H1 (cell line): ENCODE results near the gene CPT2. TPM values are rescaled to one million over a fixed set of nuclear protein-coding genes. Genes with fewer than 3 reads are reported as not detected.

Source experiments
- CTCF ChIA-PET: fragments of 300-600 bp; sonication (Branson Sonifier 250); formaldehyde crosslinking; loops from one replicate; lab custom pipeline; 2021; ENCODE audit not compliant: partially characterized antibody; lab: Charles Lee
- POLR2A ChIA-PET: fragments of 300-600 bp; sonication (Branson Sonifier 250); formaldehyde crosslinking; loops from one replicate; lab custom pipeline; 2021; ENCODE audit warnings: inconsistent platforms; ENCODE audit not compliant: partially characterized antibody; lab: Charles Lee
- DNase-seq, 2 experiments: peaks; one replicate each; pipeline versions ENCODE4 v3.0.0 to v3.0.0-alpha.2; 2010 to 2022; ENCODE audit warnings: low spot score in 2 of 2, low read depth in 1 of 2, mixed read lengths in 1 of 2
- FAIRE-seq: peaks from 2 replicates; lab custom pipeline; 2011; peaks lifted over from hg19 to GRCh38; lab: Jason Lieb, UNC
- H2AFZ ChIP-seq: 2 replicates; pipeline ENCODE4 v1.8.1; 2012; ENCODE audit warnings: low read length, inconsistent platforms
- H2AK5ac ChIP-seq: 2 replicates; pipeline ENCODE4 v1.6.1; 2013; ENCODE audit warnings: low read depth, low read length
- H2BK120ac ChIP-seq: replicated peaks from 2 replicates; pipeline ENCODE3; 2013; ENCODE audit warnings: low read depth, low read length, inconsistent platforms
- H2BK12ac ChIP-seq: 2 replicates; pipeline ENCODE4 v1.6.1; 2013; ENCODE audit warnings: low read depth, low read length
- H2BK15ac ChIP-seq: 2 replicates; pipeline ENCODE4 v1.6.1; 2013; ENCODE audit warnings: low read length
- H2BK20ac ChIP-seq: 2 replicates; pipeline ENCODE4 v1.6.1; 2013; ENCODE audit warnings: low read length
- H2BK5ac ChIP-seq: 2 replicates; pipeline ENCODE4 v1.6.1; 2013; ENCODE audit warnings: low read depth, low read length
- H3K14ac ChIP-seq: 2 replicates; pipeline ENCODE4 v1.6.1; 2013; ENCODE audit warnings: inconsistent platforms; ENCODE audit not compliant: insufficient read length
- H3K18ac ChIP-seq: 2 replicates; pipeline ENCODE4 v1.6.1; 2013; ENCODE audit warnings: low read length; ENCODE audit errors: extremely low read depth
- H3K23ac ChIP-seq: 2 replicates; pipeline ENCODE4 v1.6.1; 2013; ENCODE audit warnings: inconsistent platforms; ENCODE audit not compliant: insufficient read length
- H3K23me2 ChIP-seq: 2 replicates; pipeline ENCODE4 v1.6.1; 2013; ENCODE audit warnings: low read depth, low read length
- H3K27ac ChIP-seq: 2 replicates; pipeline ENCODE4 v1.6.1; 2011; ENCODE audit warnings: low read depth, low read length, inconsistent platforms
- H3K27me3 ChIP-seq, 4 experiments: replicated peaks in 1 of 4; 1 replicate in 1 of 4; 2 replicates in 3 of 4; pipeline versions ENCODE4 v1.6.1 to v1.8.1; 2011 to 2013; ENCODE audit warnings: low read length in 3 of 4, mild to moderate bottlenecking in 3 of 4, inconsistent platforms in 2 of 4, mixed read lengths in 2 of 4, moderate library complexity in 1 of 4; ENCODE audit not compliant: control insufficient read depth in 3 of 4, insufficient read depth in 3 of 4; ENCODE audit errors: extremely low read depth in 1 of 4
- H3K36me3 ChIP-seq, 4 experiments: 2 replicates each; pipeline versions ENCODE4 v1.6.1 to v1.8.1; 2011 to 2013; ENCODE audit warnings: mild to moderate bottlenecking in 4 of 4, low read length in 3 of 4, moderate library complexity in 2 of 4, control low read depth in 1 of 4, inconsistent platforms in 1 of 4; ENCODE audit not compliant: insufficient read depth in 4 of 4, control insufficient read depth in 2 of 4
- H3K4ac ChIP-seq: replicated peaks from 2 replicates; pipeline ENCODE3; 2013; ENCODE audit warnings: low read length, low read depth, mixed read lengths, inconsistent platforms; ENCODE audit not compliant: insufficient read length
- H3K4me1 ChIP-seq, 4 experiments: replicated peaks in 1 of 4; 1 replicate in 1 of 4; 2 replicates in 3 of 4; pipeline versions ENCODE4 v1.6.1 to v1.8.1; 2011 to 2013; ENCODE audit warnings: low read length in 3 of 4, inconsistent platforms in 2 of 4, mixed read lengths in 1 of 4; ENCODE audit not compliant: insufficient read depth in 4 of 4, control insufficient read depth in 3 of 4
- H3K4me2 ChIP-seq, 2 experiments: 2 replicates each; pipeline versions ENCODE4 v1.6.1 to v1.8.1; 2011 to 2013; ENCODE audit warnings: low read depth in 2 of 2, low read length in 2 of 2, control low read depth in 1 of 2, inconsistent platforms in 1 of 2, mild to moderate bottlenecking in 1 of 2; ENCODE audit not compliant: insufficient read depth in 1 of 2
- H3K4me3 ChIP-seq, 4 experiments: fragments of 200-600, 300-600 bp in 1 of 4; sonication (generic), shearing (Covaris generic), sonication (Bioruptor Twin) in 1 of 4; 2 replicates each; pipeline versions ENCODE4 v1.5.1 to v1.8.1; 2011 to 2016; ENCODE audit warnings: low read length in 4 of 4, low read depth in 3 of 4, control low read depth in 2 of 4, inconsistent platforms in 2 of 4, mild to moderate bottlenecking in 2 of 4, mixed read lengths in 1 of 4, moderate library complexity in 1 of 4; ENCODE audit not compliant: insufficient read depth in 2 of 4; ENCODE audit errors: extremely low read depth in 1 of 4
- H3K56ac ChIP-seq: replicated peaks from 2 replicates; pipeline ENCODE3; 2013; ENCODE audit warnings: low read depth, mild to moderate bottlenecking, mixed read lengths, low read length, inconsistent platforms; ENCODE audit not compliant: insufficient read length
- H3K79me1 ChIP-seq: 2 replicates; pipeline ENCODE4 v1.6.1; 2013; ENCODE audit warnings: low read depth, low read length, control low read depth
- H3K79me2 ChIP-seq, 2 experiments: 2 replicates each; pipeline versions ENCODE4 v1.6.1 to v1.8.1; 2012 to 2013; ENCODE audit warnings: low read length in 2 of 2, mild to moderate bottlenecking in 2 of 2, inconsistent platforms in 1 of 2; ENCODE audit not compliant: insufficient read depth in 2 of 2, control insufficient read depth in 1 of 2
- H3K9ac ChIP-seq, 4 experiments: replicated peaks in 1 of 4; 1 replicate in 1 of 4; 2 replicates in 3 of 4; pipeline versions ENCODE4 v1.6.1 to v1.8.1; 2011 to 2013; ENCODE audit warnings: low read depth in 3 of 4, low read length in 3 of 4, control low read depth in 2 of 4, mild to moderate bottlenecking in 2 of 4, moderate library complexity in 2 of 4, inconsistent platforms in 1 of 4; ENCODE audit errors: extremely low read depth in 1 of 4
- H3K9me3 ChIP-seq, 2 experiments: 2 replicates each; pipeline versions ENCODE4 v1.6.1 to v1.8.1; 2012 to 2013; ENCODE audit warnings: mild to moderate bottlenecking in 2 of 2, moderate library complexity in 2 of 2, control low read depth in 1 of 2, inconsistent platforms in 1 of 2, low read depth in 1 of 2, low read length in 1 of 2, mixed read lengths in 1 of 2; ENCODE audit not compliant: insufficient read depth in 2 of 2
- H4K20me1 ChIP-seq, 2 experiments: replicated peaks in 1 of 2; 2 replicates each; pipeline versions ENCODE3 to v1.8.1; 2011 to 2013; ENCODE audit warnings: inconsistent platforms in 2 of 2, low read length in 2 of 2, mild to moderate bottlenecking in 1 of 2; ENCODE audit not compliant: insufficient read depth in 2 of 2, control insufficient read depth in 1 of 2
- H4K5ac ChIP-seq: 2 replicates; pipeline ENCODE4 v1.6.1; 2013; ENCODE audit warnings: low read length, low read depth, mixed read lengths, inconsistent platforms; ENCODE audit not compliant: insufficient read length
- H4K8ac ChIP-seq: 2 replicates; pipeline ENCODE4 v1.8.0; 2013; ENCODE audit warnings: mild to moderate bottlenecking, moderate library complexity, low read length, inconsistent platforms; ENCODE audit not compliant: insufficient read depth; ENCODE audit errors: extremely low read depth
- H4K91ac ChIP-seq: replicated peaks from 2 replicates; pipeline ENCODE3; 2013; ENCODE audit warnings: low read length, mixed read lengths, inconsistent platforms; ENCODE audit not compliant: insufficient read length
- CBX8 ChIP-seq: fragments of 300-800, 300-1000 bp; sonication (generic); IDR thresholded peaks from 2 replicates; pipeline ENCODE4 v1.7.1; 2016; ENCODE audit warnings: low read depth, low read length, borderline replicate concordance
- CHD2 ChIP-seq: IDR thresholded peaks from 2 replicates; pipeline ENCODE4 v1.6.1; 2012; ENCODE audit warnings: low read length, improper control_type of control experiment
- EZH2 ChIP-seq: fragments of 200-600 bp; sonication (generic); IDR thresholded peaks from 2 replicates; pipeline ENCODE4 v1.7.1; 2012; ENCODE audit warnings: low read depth, mild to moderate bottlenecking, moderate library complexity, low read length, inconsistent platforms; ENCODE audit not compliant: severe bottlenecking
- FOSL1 ChIP-seq: IDR thresholded peaks from 2 replicates; pipeline ENCODE4 v1.6.1; 2011; ENCODE audit warnings: mild to moderate bottlenecking, low read depth, low read length, moderate library complexity; ENCODE audit not compliant: insufficient read depth
- GTF2F1 ChIP-seq: IDR thresholded peaks from 2 replicates; pipeline ENCODE4 v1.6.1; 2012; ENCODE audit warnings: low read depth, low read length, improper control_type of control experiment, borderline replicate concordance
- JUND ChIP-seq: IDR thresholded peaks from 2 replicates; pipeline ENCODE4 v1.6.1; 2011; ENCODE audit warnings: mild to moderate bottlenecking, improper control_type of control experiment, low read length
- MAFK ChIP-seq: IDR thresholded peaks from 2 replicates; pipeline ENCODE4 v1.6.1; 2012; ENCODE audit warnings: low read depth, mild to moderate bottlenecking, improper control_type of control experiment, low read length
- SAP30 ChIP-seq: fragments of 300-600 bp; sonication (generic); IDR thresholded peaks from 2 replicates; pipeline ENCODE4 v1.7.1; 2012; ENCODE audit warnings: low read length, moderate library complexity, mild to moderate bottlenecking, inconsistent platforms; ENCODE audit not compliant: insufficient read depth, insufficient replicate concordance
- TAF7 ChIP-seq: optimal IDR thresholded peaks from 2 replicates; pipeline ENCODE3; 2011; ENCODE audit warnings: low read depth, mild to moderate bottlenecking, inconsistent platforms, low read length, moderate library complexity, borderline replicate concordance
- WGBS, 2 experiments: shearing (Covaris generic) in 1 of 2; methylation state at CpG; one replicate each; pipeline versions ENCODE4 v1.1.6 to v1.1.7; 2013 to 2015; ENCODE audit warnings: low lambda C conversion rate in 2 of 2, mixed read lengths in 2 of 2, inconsistent platforms in 1 of 2, low coverage in 1 of 2, missing lambda C conversion rate in 1 of 2; ENCODE audit not compliant: insufficient replicate concordance in 2 of 2, insufficient coverage in 1 of 2, insufficient read length in 1 of 2; ENCODE audit errors: extremely low coverage in 1 of 2, missing lambda C conversion rate in 1 of 2; 5-methylcytosine and 5-hydroxymethylcytosine counted together
- polyA plus RNA-seq, 7 experiments: library from polyadenylated mRNA; depleted of rRNA in 3 of 7; stranded (reverse) in 5 of 7; unstranded in 2 of 7; fragments of >200 nt in 5 of 7; fragments of 200-250 nt in 2 of 7; gene quantifications; 1 replicate in 5 of 7; 2 replicates in 1 of 7; 4 replicates in 1 of 7; pipeline versions ENCODE4 v1.2.1 to v1.2.3, GENCODE V29; 2011 to 2013; ENCODE audit warnings: missing spikeins in 2 of 7, mixed read lengths in 2 of 7
- total RNA-seq: library from RNA; stranded (reverse); fragmentation: NEBNext Ultra II Directional; extraction: Animal tissue kit (Norgen Biotek cat#: 25700); gene quantifications from 2 replicates; pipeline ENCODE4 v1.2.1, GENCODE V29; 2021
- TF ChIP-seq, protein P1 (sequence below): IDR thresholded peaks from 2 replicates; pipeline ENCODE4 v1.6.1; 2012; ENCODE audit warnings: inconsistent platforms

Gene CPT2
- total and polyA plus RNA-seq, 2 of the 8 experiments (the other 6 are each of a cell fraction or from before 2014, with no cell fraction given) = 23.9 to 25.5 TPM

- FAIRE-seq (no peak), DNase-seq (no peak)
- Histone ChIP-seq H3K56ac (no peak overlapping the region), H3K9me3 (no peaks in the 10 kb centered on the region), H3K27ac (no peak overlapping the region), H2AK5ac (no peak overlapping the region), H2BK120ac (no peak overlapping the region), H3K23me2 (no peaks in the 10 kb centered on the region), H2BK20ac (no peak overlapping the region), H4K5ac (no peak overlapping the region), H3K27me3 (no peaks in the 10 kb centered on the region; a peak in 1 of 7 replicates), H3K9ac (no peak overlapping the region), H2BK5ac (no peak overlapping the region), H3K23ac (no peak overlapping the region), H2BK12ac (no peak overlapping the region), H3K4ac (no peak overlapping the region), H3K14ac (no peak overlapping the region), H4K20me1 (no peaks in the 10 kb centered on the region), H2BK15ac (no peak overlapping the region), H3K79me2 (no peaks in the 10 kb centered on the region), H2AFZ (no peak overlapping the region), H3K79me1 (no peaks in the 10 kb centered on the region), H3K4me3 (no peak overlapping the region), H3K18ac (no peak overlapping the region), H3K36me3 (peaks cover 7 to 49% (median 32%) of the 10 kb centered on the region in 4 experiments), H4K91ac (no peak overlapping the region), H3K4me2 (no peak overlapping the region), H3K4me1 (no peaks in the 10 kb centered on the region; a peak in 1 of 7 replicates), H4K8ac (no peak overlapping the region)
- POLR2A ChIA-PET = interaction anchor here (1.2 to 1.3 kb wide), 2 partner anchors 10 to 25 kb away, joined by 3 read pairs; no protein-coding TSS in a partner anchor
- CTCF ChIA-PET = interaction anchor here (1.8 kb wide), 1 partner anchor 149 kb away, joined by 7 read pairs; no protein-coding TSS in a partner anchor
- WGBS, 2 experiments = 93% methylated on average over 4 of the region's 4 CpGs; no CpG with 5 or more reads in 1 of the 2 experiments
- TF ChIP-seq TAF7 (no peak), SAP30 (no peak), EZH2 (no peak), GTF2F1 (no peak), CBX8 (no peak), MAFK (no peak), CHD2 (no peak), JUND (no peak), FOSL1 (no peak)
- TF ChIP-seq, protein P1, sequence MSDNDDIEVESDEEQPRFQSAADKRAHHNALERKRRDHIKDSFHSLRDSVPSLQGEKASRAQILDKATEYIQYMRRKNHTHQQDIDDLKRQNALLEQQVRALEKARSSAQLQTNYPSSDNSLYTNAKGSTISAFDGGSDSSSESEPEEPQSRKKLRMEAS = no peak
These were observed 47.5 kb downstream of the CPT2 start for GRCh38 chr1:53244141-53244540.
